ENCODE results near the gene ADGRG3. TPM values are rescaled to one million over a fixed set of nuclear protein-coding genes. Genes with fewer than 3 reads are reported as not detected.

Gene ADGRG3
- total and polyA plus RNA-seq, 9 of the 15 experiments (the other 6 are each of a cell fraction or from before 2014, with no cell fraction given) = 0.09 to 0.52 (median 0.14) TPM; not detected in 3

DNA sequence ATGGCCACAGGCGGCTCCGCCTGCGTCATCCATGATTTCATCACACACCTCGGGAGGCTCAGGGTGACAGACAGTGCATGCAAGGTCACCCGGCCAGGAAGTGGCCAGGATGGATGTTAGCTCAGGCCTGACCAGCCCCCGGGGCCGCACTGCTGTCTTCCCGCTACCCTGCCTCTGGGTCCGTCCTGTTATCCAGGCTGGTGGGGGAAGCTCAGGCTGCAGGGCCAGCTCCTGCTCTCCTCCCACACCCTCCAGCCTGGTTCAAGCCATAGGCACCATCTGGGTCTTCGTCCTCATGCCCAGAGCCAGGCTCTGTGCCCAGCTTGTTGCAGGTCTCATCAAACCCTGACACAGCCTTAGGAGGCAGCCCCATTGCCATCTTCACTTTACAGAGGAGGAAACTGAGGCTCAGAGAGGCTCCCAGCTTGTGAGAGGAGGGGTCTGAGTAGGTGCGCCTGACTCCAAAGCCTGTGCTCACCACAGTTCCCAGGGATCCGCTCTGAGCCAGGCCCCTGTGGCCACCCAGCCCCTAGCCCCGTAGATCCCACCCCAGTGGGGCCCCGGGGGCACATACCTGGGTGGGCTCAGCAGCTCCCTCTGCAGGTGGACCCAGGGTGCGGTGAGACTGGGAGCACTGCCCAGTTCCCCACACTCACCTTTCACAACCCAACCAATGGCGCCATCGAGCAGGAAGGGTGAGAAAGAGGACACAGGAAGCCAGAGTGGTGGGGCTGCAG, 412 bp upstream of the ADGRG3 start (continued):
- TF ChIP-seq ZNF639 (CRISPR knock-in tag; conservative IDR thresholded peaks at IDR 0.05 in 1 of 2, IDR thresholded peaks at IDR 0.05 in 1 of 2) (peak in 1 of 2 experiments; percentile 77; a peak in 1 of 4 replicates), SMARCC2 (IDR thresholded peaks at IDR 0.05; ENCODE audit: low read depth) (no peak; the same call in 1 of the 2 replicates), ESRRA (IDR thresholded peaks at IDR 0.05; ENCODE audit: borderline replicate concordance, low read depth) (peak; percentile 98), TAF9B (IDR thresholded peaks at IDR 0.05; ENCODE audit: partially characterized antibody) (no peak), SRF (CRISPR knock-in tag; IDR thresholded peaks at IDR 0.05) (peak in 1 of 2 experiments; percentile 57; a peak in 1 of 4 replicates), FOXA1 (IDR thresholded peaks at IDR 0.05; ENCODE audit: borderline replicate concordance) (no peak), NR2C2 (CRISPR knock-in tag; IDR thresholded peaks at IDR 0.05) (no peak), NR2C2 (tag; IDR thresholded peaks at IDR 0.05) (peak; percentile 93), HDAC6 (IDR thresholded peaks at IDR 0.05; ENCODE audit: low read depth, low read length) (no peak), CREB1 (IDR thresholded peaks at IDR 0.05) (peak; percentile 91), CREB1 (CRISPR knock-in tag; IDR thresholded peaks at IDR 0.05) (peak; percentile 85), BMI1 (IDR thresholded peaks at IDR 0.05; ENCODE audit: low read length) (no peak), SNAPC5 (CRISPR knock-in tag; IDR thresholded peaks at IDR 0.05) (no peak), BCLAF1 (IDR thresholded peaks at IDR 0.05; ENCODE audit: borderline replicate concordance in 1 of 2, control insufficient read depth in 1 of 2, low read depth in 2 of 2, low read length in 1 of 2) (no peak), ATF4 (CRISPR knock-in tag; IDR thresholded peaks at IDR 0.05) (peak; percentile 75), NCOA1 (IDR thresholded peaks at IDR 0.05; ENCODE audit: low read depth) (peak; percentile 90), PTTG1 (tag; IDR thresholded peaks at IDR 0.05; ENCODE audit: low read depth) (peak; percentile 63; the same call in 1 of the 2 replicates), NFATC3 (IDR thresholded peaks at IDR 0.05) (no peak), MTA1 (IDR thresholded peaks at IDR 0.05; ENCODE audit: borderline replicate concordance) (peak; percentile 49; the same call in 1 of the 2 replicates)
- TF ChIP-seq, protein P1, sequence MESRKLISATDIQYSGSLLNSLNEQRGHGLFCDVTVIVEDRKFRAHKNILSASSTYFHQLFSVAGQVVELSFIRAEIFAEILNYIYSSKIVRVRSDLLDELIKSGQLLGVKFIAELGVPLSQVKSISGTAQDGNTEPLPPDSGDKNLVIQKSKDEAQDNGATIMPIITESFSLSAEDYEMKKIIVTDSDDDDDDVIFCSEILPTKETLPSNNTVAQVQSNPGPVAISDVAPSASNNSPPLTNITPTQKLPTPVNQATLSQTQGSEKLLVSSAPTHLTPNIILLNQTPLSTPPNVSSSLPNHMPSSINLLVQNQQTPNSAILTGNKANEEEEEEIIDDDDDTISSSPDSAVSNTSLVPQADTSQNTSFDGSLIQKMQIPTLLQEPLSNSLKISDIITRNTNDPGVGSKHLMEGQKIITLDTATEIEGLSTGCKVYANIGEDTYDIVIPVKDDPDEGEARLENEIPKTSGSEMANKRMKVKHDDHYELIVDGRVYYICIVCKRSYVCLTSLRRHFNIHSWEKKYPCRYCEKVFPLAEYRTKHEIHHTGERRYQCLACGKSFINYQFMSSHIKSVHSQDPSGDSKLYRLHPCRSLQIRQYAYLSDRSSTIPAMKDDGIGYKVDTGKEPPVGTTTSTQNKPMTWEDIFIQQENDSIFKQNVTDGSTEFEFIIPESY (CRISPR knock-in tag; IDR thresholded peaks at IDR 0.05) = peak; percentile 89; the same call in 1 of the 2 replicates
